B cell (primary cell): Measurements from ENCODE around the gene ACOX2. TPM values are rescaled to one million over a fixed set of nuclear protein-coding genes. Genes with fewer than 3 reads are reported as not detected.

Experiments used
- ATAC-seq: fragments of 200-7000 bp; cut with Tn5 transposase; one replicate; pipeline ENCODE4 v1.10.0; 2021; ENCODE audit warnings: low read depth, mild to moderate bottlenecking, moderate number of reproducible peaks, moderate library complexity
- CTCF ChIA-PET: fragments of 350-600 bp; sonication (Branson Sonifier 250); formaldehyde crosslinking; loops from one replicate; lab custom pipeline; 2021; ENCODE audit warnings: antibody characterized with exemption, inconsistent platforms; lab: Charles Lee
- POLR2A ChIA-PET: fragments of 350-600 bp; sonication (Branson Sonifier 250); formaldehyde crosslinking; loops from one replicate; lab custom pipeline; 2021; ENCODE audit warnings: antibody characterized with exemption; lab: Charles Lee
- DNase-seq: peaks from one replicate; pipeline ENCODE4 v3.0.0; 2013
- H2AFZ ChIP-seq: 2 replicates; pipeline ENCODE4 v1.6.1; 2012; ENCODE audit warnings: mild to moderate bottlenecking, low read depth, low read length; ENCODE audit not compliant: insufficient read depth, poor library complexity, severe bottlenecking
- H3K27ac ChIP-seq, 2 donors: 1 replicate in 1 of 2; 2 replicates in 1 of 2; pipeline ENCODE4 v1.5.1; 2012 to 2013; ENCODE audit warnings: low read length in 2 of 2, mild to moderate bottlenecking in 2 of 2, moderate library complexity in 1 of 2
- H3K27me3 ChIP-seq, 4 experiments: fragments of 200-600 bp in 1 of 4; sonication (generic) in 1 of 4; replicated peaks in 1 of 4; 1 replicate in 2 of 4; 2 replicates in 2 of 4; pipeline versions ENCODE4 v1.6.1 to v1.7.0; 2013 to 2016; ENCODE audit warnings: low read length in 3 of 4, mild to moderate bottlenecking in 2 of 4, mixed read lengths in 1 of 4, moderate library complexity in 1 of 4; ENCODE audit not compliant: insufficient read depth in 4 of 4, control insufficient read depth in 3 of 4; ENCODE audit errors: control extremely low read depth in 1 of 4
- H3K36me3 ChIP-seq, 2 experiments: replicated peaks in 1 of 2; 1 replicate in 1 of 2; 2 replicates in 1 of 2; pipeline versions ENCODE4 v1.6.1 to v1.7.1; 2013; ENCODE audit warnings: low read length in 1 of 2; ENCODE audit not compliant: insufficient read depth in 2 of 2, control insufficient read depth in 1 of 2; ENCODE audit errors: control extremely low read depth in 1 of 2, extremely low read depth in 1 of 2
- H3K4me1 ChIP-seq, 2 donors: fragments of 200-600 bp in 1 of 2; sonication (generic) in 1 of 2; 1 replicate in 1 of 2; 2 replicates in 1 of 2; pipeline versions ENCODE4 v1.5.1 to v1.6.1; 2013 to 2017; ENCODE audit warnings: low read length in 2 of 2; ENCODE audit not compliant: control insufficient read depth in 2 of 2, insufficient read depth in 2 of 2
- H3K4me2 ChIP-seq: replicated peaks from 2 replicates; pipeline ENCODE3; 2012; ENCODE audit warnings: mild to moderate bottlenecking, low read depth, low read length; ENCODE audit not compliant: poor library complexity, severe bottlenecking
- H3K4me3 ChIP-seq, 5 experiments: fragments of 200-600 bp in 1 of 5; sonication (generic) in 1 of 5; 1 replicate in 3 of 5; 2 replicates in 2 of 5; pipeline versions ENCODE4 v1.5.1 to v1.7.0; 2011 to 2016; ENCODE audit warnings: low read length in 4 of 5, mild to moderate bottlenecking in 4 of 5, low read depth in 2 of 5, control low read depth in 1 of 5, moderate library complexity in 1 of 5; ENCODE audit not compliant: insufficient read depth in 1 of 5; ENCODE audit errors: control extremely low read depth in 1 of 5, extremely low read depth in 1 of 5
- H3K79me2 ChIP-seq: fragments of 200-600 bp; sonication (generic); one replicate; pipeline ENCODE4 v1.6.0; 2016; ENCODE audit warnings: low read length; ENCODE audit not compliant: control insufficient read depth, insufficient read depth
- H3K9ac ChIP-seq: fragments of 200-600 bp; sonication (generic); 2 replicates; pipeline ENCODE4 v1.6.1; 2017; ENCODE audit warnings: mild to moderate bottlenecking, low read length, moderate library complexity
- H3K9me3 ChIP-seq, 3 donors: one replicate each; pipeline versions ENCODE4 v1.6.1 to v1.7.1; 2013; ENCODE audit warnings: low read length in 2 of 3; ENCODE audit not compliant: control insufficient read depth in 2 of 3, insufficient read depth in 1 of 3; ENCODE audit errors: control extremely low read depth in 1 of 3
- H4K20me1 ChIP-seq: 2 replicates; pipeline ENCODE4 v1.6.0; 2012; ENCODE audit warnings: mild to moderate bottlenecking, low read length; ENCODE audit not compliant: insufficient read depth, control insufficient read depth, poor library complexity, severe bottlenecking
- H3K27ac Mint-ChIP-seq: one replicate; pipeline ENCODE4 v1.8.0; 2021; ENCODE audit warnings: mixed read lengths
- H3K27me3 Mint-ChIP-seq: one replicate; pipeline ENCODE4 v1.8.0; 2021; ENCODE audit warnings: mixed read lengths
- H3K4me1 Mint-ChIP-seq: one replicate; pipeline ENCODE4 v1.8.0; 2021; ENCODE audit warnings: mixed read lengths
- H3K4me3 Mint-ChIP-seq: one replicate; pipeline ENCODE4 v1.8.0; 2021; ENCODE audit warnings: mixed read lengths
- H3K9me3 Mint-ChIP-seq: one replicate; pipeline ENCODE4 v1.8.0; 2022; ENCODE audit warnings: mixed read lengths; ENCODE audit not compliant: insufficient read depth
- CTCF ChIP-seq: fragments of 200-600 bp; IDR thresholded peaks from one replicate; pipeline ENCODE4 v1.8.0; 2022; ENCODE audit warnings: antibody characterized with exemption, mild to moderate bottlenecking
- EZH2 ChIP-seq: IDR thresholded peaks from 2 replicates; pipeline ENCODE4 v1.6.1; 2012; ENCODE audit warnings: borderline replicate concordance, low read depth, mild to moderate bottlenecking, moderate library complexity, low read length; ENCODE audit not compliant: insufficient read depth, poor library complexity, severe bottlenecking
- whole genome bisulfite sequencing: methylation state at CpG from one replicate; pipeline ENCODE4 v1.1.5; 2013; ENCODE audit warnings: missing lambda C conversion rate; ENCODE audit not compliant: insufficient coverage; 5-methylcytosine and 5-hydroxymethylcytosine counted together
- intact Hi-C: fragments of 100-400 bp; cut with micrococcal nuclease; formaldehyde crosslinking; loops from one replicate; pipeline ENCODE4 v1.10.0; 2022
- polyA plus RNA-seq: library from polyadenylated mRNA; depleted of rRNA; stranded (reverse); fragments of >200 nt; gene quantifications from 2 replicates; pipeline ENCODE4 v1.2.3, GENCODE V29; 2012
- total RNA-seq, 2 donors: library from RNA; stranded (reverse); fragments of 120-200 nt in 1 of 2; gene quantifications; 1 replicate in 1 of 2; 2 replicates in 1 of 2; pipeline versions ENCODE4 v1.2.3 to v1.2.4, GENCODE V29; 2013 to 2022

The ACOX2 gene
- total and polyA plus RNA-seq, 2 donors (not counting 1 experiment from before 2014, with no cell fraction given): not detected

- ATAC-seq: no peak
- POLR2A ChIA-PET: no interaction called here
These were observed 39.1 kb upstream of the ACOX2 start for GRCh38 chr3:58575971-58576652.

More at GRCh38 chr3:58575971-58576652, 39.1 kb upstream of the ACOX2 start:
- no peaks in the 10 kb centered on the region for H3K9me3 Mint-ChIP-seq
- Histone ChIP-seq H3K27me3 (peaks cover 0 to 6% (median 0%) of the 10 kb centered on the region in 4 experiments), H4K20me1 (no peaks in the 10 kb centered on the region), H3K4me2 (no peak overlapping the region), H3K79me2 (no peaks in the 10 kb centered on the region), H2AFZ (no peak overlapping the region), H3K9ac (no peak overlapping the region), H3K9me3 (no peaks in the 10 kb centered on the region), H3K4me1 (no peaks in the 10 kb centered on the region), H3K27ac (no peak overlapping the region), H3K36me3 (no peaks in the 10 kb centered on the region), H3K4me3 (no peak overlapping the region)
- CTCF ChIA-PET: interaction anchor here (0.9 to 1.3 kb wide), 2 partner anchors 8 to 9 kb away, joined by 3 to 4 read pairs; no protein-coding TSS in a partner anchor
- no peaks in the 10 kb centered on the region for H3K4me1 Mint-ChIP-seq
- no peak for TF ChIP-seq EZH2
- TF ChIP-seq CTCF: no peak
- H3K27me3 Mint-ChIP-seq: peaks cover 16% of the 10 kb centered on the region
- 53% methylated on average over 8 of the region's 8 CpGs for WGBS
- no peak overlapping the region for H3K4me3 Mint-ChIP-seq
- H3K27ac Mint-ChIP-seq: no peak overlapping the region
- no peak for DNase-seq
- intact Hi-C loops: no loop called here
